ENCODE data around the gene PSME4. TPM values are rescaled to one million over a fixed set of nuclear protein-coding genes. Genes with fewer than 3 reads are reported as not detected.
A peak's percentile ranks its signal among the peaks of the same experiment; 100 is the strongest.
"Not testable (repeated sequence)": the region's sequence is repeated elsewhere in the genome, so short reads cannot be mapped to it uniquely, and the experiment has no call there.

Gene PSME4
- polyA plus RNA-seq, 2 donors, result 18.9 to 20.4 TPM

DNA sequence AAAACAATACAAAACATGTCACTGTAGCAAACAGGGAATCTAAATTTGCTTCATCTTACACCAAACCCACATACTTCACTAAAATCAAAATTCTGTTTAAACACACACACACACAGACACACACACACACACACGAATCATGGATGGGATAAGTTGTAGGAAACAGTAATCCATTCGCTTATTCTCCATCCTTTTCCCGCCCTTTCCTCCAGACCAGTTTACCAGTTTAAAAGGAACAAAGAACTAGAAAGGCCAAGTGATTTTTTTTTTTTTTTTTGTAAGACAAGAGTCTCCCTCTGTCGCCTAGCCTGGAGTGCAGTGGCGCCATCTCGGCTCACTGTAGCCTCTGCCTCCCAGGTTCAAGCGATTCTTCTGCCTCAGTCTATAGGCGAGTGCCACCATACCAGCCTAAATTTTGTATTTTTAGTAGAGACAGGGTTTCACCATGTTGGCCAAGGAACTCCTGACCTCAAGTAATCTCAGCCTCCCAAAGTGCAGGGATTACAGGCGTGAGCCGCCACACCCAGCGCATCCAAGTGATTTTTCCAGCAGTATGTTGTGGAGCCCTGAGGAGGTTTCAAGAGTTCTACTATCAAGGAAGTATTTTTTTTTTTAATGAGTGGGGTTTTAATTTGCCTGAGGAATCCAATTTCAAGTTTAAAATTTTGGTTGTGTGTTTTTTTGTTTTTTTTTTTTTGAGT is 5.7 kb downstream of the PSME4 start:
- Histone ChIP-seq H3K36me3 (ENCODE audit: control insufficient read depth in 2 of 2, insufficient read depth in 2 of 2, low read length in 1 of 2) (no peaks in the 10 kb centered on the region), H3K4me3 (ENCODE audit: low read depth in 1 of 2, low read length in 2 of 2) (no peak overlapping the region), H3K4me1 (ENCODE audit: control insufficient read depth in 2 of 2, insufficient read depth in 2 of 2, low read length in 1 of 2) (peaks cover 3 to 6% of the 10 kb centered on the region in 2 donors), H3K9me3 (ENCODE audit: control insufficient read depth in 2 of 2, insufficient read depth in 1 of 2, low read depth in 1 of 2, low read length in 1 of 2) (no peaks in the 10 kb centered on the region), H3K27me3 (ENCODE audit: control insufficient read depth in 1 of 2, insufficient read depth in 2 of 2, low read length in 2 of 2) (no peaks in the 10 kb centered on the region), H3K27ac (ENCODE audit: low read depth in 2 of 2, low read length in 1 of 2) (no peak overlapping the region)
- 91 to 95% methylated on average over 11 of the region's 11 CpGs for WGBS, 2 donors

GRCh38 chr2:53964257-53964952 is 6.4 kb downstream of the PSME4 start:
- 30 to 45% methylated on average over 2 of the region's 2 CpGs for WGBS, 2 donors
- Histone ChIP-seq H3K4me3 (ENCODE audit: low read depth in 1 of 2, low read length in 2 of 2) (no peak overlapping the region), H3K9me3 (ENCODE audit: control insufficient read depth in 2 of 2, insufficient read depth in 1 of 2, low read depth in 1 of 2, low read length in 1 of 2) (no peaks in the 10 kb centered on the region), H3K4me1 (ENCODE audit: control insufficient read depth in 2 of 2, insufficient read depth in 2 of 2, low read length in 1 of 2) (peaks cover 3 to 6% of the 10 kb centered on the region in 2 donors), H3K36me3 (ENCODE audit: control insufficient read depth in 2 of 2, insufficient read depth in 2 of 2, low read length in 1 of 2) (no peaks in the 10 kb centered on the region), H3K27me3 (ENCODE audit: control insufficient read depth in 1 of 2, insufficient read depth in 2 of 2, low read length in 2 of 2) (no peaks in the 10 kb centered on the region), H3K27ac (ENCODE audit: low read depth in 2 of 2, low read length in 1 of 2) (no peak overlapping the region)

- peak overlapping the region; percentile 68 to 80 for H3K27ac ChIP-seq (ENCODE audit: low read depth in 2 of 2, low read length in 1 of 2)
- not testable (repeated sequence) for H3K9me3 ChIP-seq (ENCODE audit: control insufficient read depth in 2 of 2, insufficient read depth in 1 of 2, low read depth in 1 of 2, low read length in 1 of 2); H3K36me3 ChIP-seq (ENCODE audit: control insufficient read depth in 2 of 2, insufficient read depth in 2 of 2, low read length in 1 of 2); H3K27me3 ChIP-seq (ENCODE audit: control insufficient read depth in 1 of 2, insufficient read depth in 2 of 2, low read length in 2 of 2); H3K4me1 ChIP-seq (ENCODE audit: control insufficient read depth in 2 of 2, insufficient read depth in 2 of 2, low read length in 1 of 2)
- WGBS, 2 donors, result 40 to 50% methylated on average over 10 of the region's 10 CpGs
- peak overlapping the region in 1 of 2 donors; percentile 18 for H3K4me3 ChIP-seq (ENCODE audit: low read depth in 1 of 2, low read length in 2 of 2)
Observed at GRCh38 chr2:53961478-53962216, 9.1 kb downstream of the PSME4 start.

- Histone ChIP-seq H3K4me1 (ENCODE audit: control insufficient read depth in 2 of 2, insufficient read depth in 2 of 2, low read length in 1 of 2) (peaks cover 3 to 6% of the 10 kb centered on the region in 2 donors), H3K36me3 (ENCODE audit: control insufficient read depth in 2 of 2, insufficient read depth in 2 of 2, low read length in 1 of 2) (no peaks in the 10 kb centered on the region), H3K9me3 (ENCODE audit: control insufficient read depth in 2 of 2, insufficient read depth in 1 of 2, low read depth in 1 of 2, low read length in 1 of 2) (no peaks in the 10 kb centered on the region), H3K27ac (ENCODE audit: low read depth in 2 of 2, low read length in 1 of 2) (no peak overlapping the region), H3K4me3 (ENCODE audit: low read depth in 1 of 2, low read length in 2 of 2) (no peak overlapping the region), H3K27me3 (ENCODE audit: control insufficient read depth in 1 of 2, insufficient read depth in 2 of 2, low read length in 2 of 2) (no peaks in the 10 kb centered on the region)
- 60 to 67% methylated on average over 4 of the region's 4 CpGs for WGBS, 2 donors
Observed at GRCh38 chr2:53960476-53960875, 10.3 kb downstream of the PSME4 start.

GRCh38 chr2:53958443-53958842 is 12.3 kb downstream of the PSME4 start:
- Histone ChIP-seq H3K4me1 (ENCODE audit: control insufficient read depth in 2 of 2, insufficient read depth in 2 of 2, low read length in 1 of 2) (peaks cover 3 to 6% of the 10 kb centered on the region in 2 donors), H3K27me3 (ENCODE audit: control insufficient read depth in 1 of 2, insufficient read depth in 2 of 2, low read length in 2 of 2) (no peaks in the 10 kb centered on the region)
- 80 to 84% methylated on average over 2 of the region's 2 CpGs for WGBS, 2 donors

GRCh38 chr2:53952519-53952918 is 18.3 kb downstream of the PSME4 start:
- Histone ChIP-seq H3K4me1 (ENCODE audit: control insufficient read depth in 2 of 2, insufficient read depth in 2 of 2, low read length in 1 of 2) (no peaks in the 10 kb centered on the region), H3K9me3 (ENCODE audit: control insufficient read depth in 2 of 2, insufficient read depth in 1 of 2, low read depth in 1 of 2, low read length in 1 of 2) (no peaks in the 10 kb centered on the region), H3K4me3 (ENCODE audit: low read depth in 1 of 2, low read length in 2 of 2) (no peak overlapping the region), H3K36me3 (ENCODE audit: control insufficient read depth in 2 of 2, insufficient read depth in 2 of 2, low read length in 1 of 2) (no peaks in the 10 kb centered on the region), H3K27ac (ENCODE audit: low read depth in 2 of 2, low read length in 1 of 2) (no peak overlapping the region), H3K27me3 (ENCODE audit: control insufficient read depth in 1 of 2, insufficient read depth in 2 of 2, low read length in 2 of 2) (no peaks in the 10 kb centered on the region)
- WGBS, 2 donors, result 93% methylated on average over 4 of the region's 4 CpGs

More at GRCh38 chr2:53958443-53958842, 12.3 kb downstream of the PSME4 start:
- no peaks in the 10 kb centered on the region for H3K36me3 ChIP-seq (ENCODE audit: control insufficient read depth in 2 of 2, insufficient read depth in 2 of 2, low read length in 1 of 2)
- no peaks in the 10 kb centered on the region for H3K9me3 ChIP-seq (ENCODE audit: control insufficient read depth in 2 of 2, insufficient read depth in 1 of 2, low read depth in 1 of 2, low read length in 1 of 2)
- H3K4me3 ChIP-seq (ENCODE audit: low read depth in 1 of 2, low read length in 2 of 2), result no peak overlapping the region
- H3K27ac ChIP-seq (ENCODE audit: low read depth in 2 of 2, low read length in 1 of 2), result no peak overlapping the region

- no peak overlapping the region for H3K4me3 ChIP-seq (ENCODE audit: low read depth in 1 of 2, low read length in 2 of 2)
- peaks cover 0 to 3% of the 10 kb centered on the region in 2 donors for H3K36me3 ChIP-seq (ENCODE audit: control insufficient read depth in 2 of 2, insufficient read depth in 2 of 2, low read length in 1 of 2)
- no peaks in the 10 kb centered on the region for H3K27me3 ChIP-seq (ENCODE audit: control insufficient read depth in 1 of 2, insufficient read depth in 2 of 2, low read length in 2 of 2)
- H3K4me1 ChIP-seq (ENCODE audit: control insufficient read depth in 2 of 2, insufficient read depth in 2 of 2, low read length in 1 of 2), result no peaks in the 10 kb centered on the region
- WGBS, 2 donors, result 52 to 55% methylated on average over 1 of the region's 1 CpG
- no peaks in the 10 kb centered on the region for H3K9me3 ChIP-seq (ENCODE audit: control insufficient read depth in 2 of 2, insufficient read depth in 1 of 2, low read depth in 1 of 2, low read length in 1 of 2)
- H3K27ac ChIP-seq (ENCODE audit: low read depth in 2 of 2, low read length in 1 of 2), result no peak overlapping the region
Observed at GRCh38 chr2:53949457-53949856, 21.3 kb downstream of the PSME4 start.

GRCh38 chr2:53945538-53945937 is 25.3 kb downstream of the PSME4 start:
- Histone ChIP-seq H3K27me3 (ENCODE audit: control insufficient read depth in 1 of 2, insufficient read depth in 2 of 2, low read length in 2 of 2) (no peaks in the 10 kb centered on the region), H3K27ac (ENCODE audit: low read depth in 2 of 2, low read length in 1 of 2) (no peak overlapping the region), H3K36me3 (ENCODE audit: control insufficient read depth in 2 of 2, insufficient read depth in 2 of 2, low read length in 1 of 2) (peaks cover 0 to 3% of the 10 kb centered on the region in 2 donors), H3K9me3 (ENCODE audit: control insufficient read depth in 2 of 2, insufficient read depth in 1 of 2, low read depth in 1 of 2, low read length in 1 of 2) (no peaks in the 10 kb centered on the region), H3K4me3 (ENCODE audit: low read depth in 1 of 2, low read length in 2 of 2) (no peak overlapping the region), H3K4me1 (ENCODE audit: control insufficient read depth in 2 of 2, insufficient read depth in 2 of 2, low read length in 1 of 2) (no peaks in the 10 kb centered on the region)
- 85 to 94% methylated on average over 1 of the region's 1 CpG for WGBS, 2 donors

DNA sequence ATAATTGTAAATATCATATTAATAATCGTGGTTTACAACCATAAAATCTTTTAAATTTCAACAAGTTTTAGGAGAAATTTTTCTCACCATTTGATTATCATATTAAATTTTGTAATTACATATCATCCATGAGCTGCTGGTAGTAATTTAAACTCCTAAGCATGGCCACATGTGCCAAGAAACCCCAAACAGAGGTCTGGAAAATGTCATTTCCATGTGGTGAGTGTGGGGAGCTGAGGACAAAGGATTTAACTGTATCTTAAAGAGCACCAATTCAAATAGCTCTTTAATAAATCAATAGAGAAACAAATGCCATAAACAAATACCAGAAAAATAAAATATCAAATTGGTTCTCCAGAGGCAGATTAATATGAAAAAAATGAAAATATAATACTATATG is 26.3 kb downstream of the PSME4 start:
- Histone ChIP-seq H3K4me1 (ENCODE audit: control insufficient read depth in 2 of 2, insufficient read depth in 2 of 2, low read length in 1 of 2) (no peaks in the 10 kb centered on the region), H3K9me3 (ENCODE audit: control insufficient read depth in 2 of 2, insufficient read depth in 1 of 2, low read depth in 1 of 2, low read length in 1 of 2) (no peaks in the 10 kb centered on the region), H3K4me3 (ENCODE audit: low read depth in 1 of 2, low read length in 2 of 2) (no peak overlapping the region), H3K36me3 (ENCODE audit: control insufficient read depth in 2 of 2, insufficient read depth in 2 of 2, low read length in 1 of 2) (peaks cover 0 to 3% of the 10 kb centered on the region in 2 donors), H3K27ac (ENCODE audit: low read depth in 2 of 2, low read length in 1 of 2) (no peak overlapping the region), H3K27me3 (ENCODE audit: control insufficient read depth in 1 of 2, insufficient read depth in 2 of 2, low read length in 2 of 2) (no peaks in the 10 kb centered on the region)
- 96 to 98% methylated on average over 1 of the region's 1 CpG for WGBS, 2 donors
